ENCODE measurements around the gene KDM4D. TPM values are rescaled to one million over a fixed set of nuclear protein-coding genes. Genes with fewer than 3 reads are reported as not detected.

The KDM4D gene
- polyA plus RNA-seq, 1 experiment: 1.1 TPM

DNA sequence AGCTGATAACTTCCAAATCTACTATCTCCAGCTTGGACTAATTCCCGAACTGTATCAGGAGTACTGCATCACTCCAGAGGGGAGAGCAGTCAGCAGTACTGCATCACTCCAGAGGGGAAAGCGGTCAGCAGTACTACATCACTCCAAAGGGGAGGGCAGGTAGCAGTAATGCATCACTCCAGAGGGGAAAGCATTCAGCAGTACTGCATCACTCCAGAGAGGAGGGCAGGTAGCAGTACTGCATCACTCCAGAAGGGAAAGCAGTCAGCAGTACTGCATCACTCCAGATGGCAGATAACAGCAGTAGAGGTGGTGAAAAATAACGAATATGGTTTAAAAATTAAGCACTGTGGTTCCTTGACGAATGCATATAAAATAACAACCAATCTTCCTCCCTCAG, 8.6 kb upstream of the KDM4D start:
- peaks cover 17% of the 10 kb centered on the region for H3K36me3 ChIP-seq (ENCODE audit: control insufficient read depth, insufficient read depth, low read length)
- H3K4me3 ChIP-seq (ENCODE audit: low read depth, low read length): no peak overlapping the region
- ChIA-PET POLR2A (no interaction called here), CTCF (interaction anchor here (1.0 kb wide), 1 partner anchor 55 kb away, joined by 3 read pairs; no protein-coding TSS in a partner anchor)
- no peaks in the 10 kb centered on the region for H3K27me3 ChIP-seq (ENCODE audit: control insufficient read depth, insufficient read depth, low read length)
- DNase-seq (ENCODE audit: low read depth): no peak
- TF ChIP-seq, protein P1, sequence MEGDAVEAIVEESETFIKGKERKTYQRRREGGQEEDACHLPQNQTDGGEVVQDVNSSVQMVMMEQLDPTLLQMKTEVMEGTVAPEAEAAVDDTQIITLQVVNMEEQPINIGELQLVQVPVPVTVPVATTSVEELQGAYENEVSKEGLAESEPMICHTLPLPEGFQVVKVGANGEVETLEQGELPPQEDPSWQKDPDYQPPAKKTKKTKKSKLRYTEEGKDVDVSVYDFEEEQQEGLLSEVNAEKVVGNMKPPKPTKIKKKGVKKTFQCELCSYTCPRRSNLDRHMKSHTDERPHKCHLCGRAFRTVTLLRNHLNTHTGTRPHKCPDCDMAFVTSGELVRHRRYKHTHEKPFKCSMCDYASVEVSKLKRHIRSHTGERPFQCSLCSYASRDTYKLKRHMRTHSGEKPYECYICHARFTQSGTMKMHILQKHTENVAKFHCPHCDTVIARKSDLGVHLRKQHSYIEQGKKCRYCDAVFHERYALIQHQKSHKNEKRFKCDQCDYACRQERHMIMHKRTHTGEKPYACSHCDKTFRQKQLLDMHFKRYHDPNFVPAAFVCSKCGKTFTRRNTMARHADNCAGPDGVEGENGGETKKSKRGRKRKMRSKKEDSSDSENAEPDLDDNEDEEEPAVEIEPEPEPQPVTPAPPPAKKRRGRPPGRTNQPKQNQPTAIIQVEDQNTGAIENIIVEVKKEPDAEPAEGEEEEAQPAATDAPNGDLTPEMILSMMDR (IDR thresholded peaks at IDR 0.05; ENCODE audit: insufficient read depth, low read depth, low read length): no peak

DNA sequence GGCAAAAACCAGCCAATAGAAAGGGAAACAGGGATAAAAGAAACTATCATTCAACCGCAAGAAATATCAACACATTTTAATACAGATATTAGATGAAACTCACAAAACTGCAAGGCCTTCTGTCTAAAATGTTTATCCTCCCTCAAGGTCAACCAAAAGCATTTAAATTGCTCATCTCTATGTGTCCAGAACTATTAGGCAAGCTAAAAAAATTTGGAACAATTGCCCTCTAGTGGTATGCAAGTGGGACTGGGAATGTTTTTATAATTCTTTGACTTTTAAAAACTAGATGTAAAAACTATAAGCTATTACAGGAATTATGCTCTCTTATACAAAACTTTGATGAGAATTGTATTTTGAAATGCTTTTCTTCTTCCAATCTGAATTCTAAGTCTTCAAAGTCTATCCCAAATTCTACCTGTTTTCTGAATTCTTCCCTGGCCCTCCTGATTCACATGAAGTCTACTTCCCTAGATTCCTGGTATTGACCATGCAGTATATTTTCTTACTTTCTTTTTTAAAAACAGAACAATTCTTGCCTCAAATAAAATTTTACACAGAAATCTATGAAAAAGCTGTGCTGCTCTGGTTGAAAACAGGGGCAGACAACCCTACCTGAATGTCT, 5.1 kb upstream of the KDM4D start:
- POLR2A ChIA-PET: interaction anchor here (0.6 kb wide), 1 partner anchor 312 kb away, joined by 3 read pairs; no protein-coding TSS in a partner anchor
- TF ChIP-seq, protein P1 (IDR thresholded peaks at IDR 0.05; ENCODE audit: insufficient read depth, low read depth, low read length): peak; percentile 68

DNA sequence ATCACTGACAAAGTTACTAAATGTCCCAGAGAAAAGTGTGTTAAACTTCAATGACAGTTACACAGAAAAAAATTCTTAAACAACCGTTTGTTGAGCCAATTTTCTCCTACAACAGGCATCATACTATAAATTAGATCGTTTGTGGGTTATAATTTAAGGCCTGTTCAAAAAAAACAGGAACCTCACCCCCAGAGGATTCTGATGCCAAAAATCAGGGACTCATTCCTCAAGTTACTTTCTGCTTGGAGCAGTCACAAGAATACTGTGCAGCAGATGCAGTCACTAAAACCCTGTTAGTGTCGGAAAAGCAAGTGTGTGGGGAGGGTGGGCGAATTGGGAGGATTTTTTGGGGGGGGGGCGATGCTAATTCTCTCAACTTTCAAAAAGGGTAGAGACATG, 810 bp upstream of the KDM4D start:
- Histone ChIP-seq H3K4me3 (ENCODE audit: low read depth, low read length) (peak overlapping the region; percentile 100), H3K36me3 (ENCODE audit: control insufficient read depth, insufficient read depth, low read length) (peaks cover 4% of the 10 kb centered on the region; the same call in 1 of the 2 replicates), H3K27me3 (ENCODE audit: control insufficient read depth, insufficient read depth, low read length) (no peaks in the 10 kb centered on the region)
- no peak for DNase-seq (ENCODE audit: low read depth)
- TF ChIP-seq, protein P1 (IDR thresholded peaks at IDR 0.05; ENCODE audit: insufficient read depth, low read depth, low read length): no peak
- ChIA-PET POLR2A (no interaction called here), CTCF (interaction anchor here (1.4 to 1.9 kb wide), 3 partner anchors 75 to 350 kb away, joined by 3 to 12 read pairs (median 6); no protein-coding TSS in a partner anchor)

More for the DNA sequence above, 5.1 kb upstream of the KDM4D start:
- DNase-seq (ENCODE audit: low read depth): no peak
- CTCF ChIA-PET: interaction anchor here (1.0 to 3.4 kb wide), 11 partner anchors 9 to 345 kb away, joined by 3 to 32 read pairs (median 4); no protein-coding TSS in a partner anchor
- Histone ChIP-seq H3K36me3 (ENCODE audit: control insufficient read depth, insufficient read depth, low read length) (peaks cover 15% of the 10 kb centered on the region), H3K27me3 (ENCODE audit: control insufficient read depth, insufficient read depth, low read length) (no peaks in the 10 kb centered on the region), H3K4me3 (ENCODE audit: low read depth, low read length) (no peak overlapping the region)

DNA sequence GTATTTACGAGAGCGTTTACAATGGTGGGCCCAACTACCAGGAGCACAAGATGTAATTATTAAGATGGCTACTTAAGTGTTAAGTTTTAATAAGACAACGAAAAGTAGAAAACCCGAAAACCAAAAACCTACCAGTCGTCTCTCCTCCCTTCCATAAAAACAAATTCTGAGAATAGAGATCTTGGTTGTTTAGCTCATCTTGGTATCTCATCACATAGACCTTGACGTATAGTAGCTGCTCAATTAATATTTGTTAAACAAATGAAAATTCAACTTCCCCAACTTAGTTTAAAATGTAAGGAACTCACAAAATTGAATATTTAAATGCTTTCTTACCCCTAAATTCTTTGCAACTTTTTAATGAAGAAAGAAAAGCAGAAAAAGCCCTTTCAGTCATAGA, 669 bp downstream of the KDM4D start:
- Histone ChIP-seq H3K27me3 (ENCODE audit: control insufficient read depth, insufficient read depth, low read length) (no peaks in the 10 kb centered on the region), H3K4me3 (ENCODE audit: low read depth, low read length) (peak overlapping the region; percentile 100), H3K36me3 (ENCODE audit: control insufficient read depth, insufficient read depth, low read length) (peaks cover 2% of the 10 kb centered on the region; the same call in 1 of the 2 replicates)
- DNase-seq (ENCODE audit: low read depth): no peak
- ChIA-PET POLR2A (no interaction called here), CTCF (interaction anchor here (0.6 to 1.9 kb wide), 3 partner anchors 77 to 351 kb away, joined by 3 to 12 read pairs (median 6); no protein-coding TSS in a partner anchor)
- TF ChIP-seq, protein P1 (IDR thresholded peaks at IDR 0.05; ENCODE audit: insufficient read depth, low read depth, low read length): no peak

DNA sequence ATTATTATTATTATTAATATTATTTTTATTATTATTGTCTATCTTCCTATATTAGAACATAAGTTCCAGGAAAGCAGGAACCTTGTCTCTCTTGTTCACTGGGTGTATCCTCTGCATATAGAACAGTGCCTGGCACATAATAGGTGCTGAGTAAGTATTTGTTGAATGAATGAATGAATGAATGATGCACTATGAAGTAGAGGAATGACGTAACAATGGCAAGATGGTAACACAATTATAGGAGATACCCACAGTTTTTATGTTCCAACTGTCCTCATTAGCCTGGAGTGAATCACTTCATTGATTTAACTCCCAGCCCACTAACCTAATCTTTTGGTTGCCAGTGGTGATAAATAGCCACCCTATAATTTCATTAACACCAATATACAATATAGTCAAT, 2.1 kb downstream of the KDM4D start:
- H3K36me3 ChIP-seq (ENCODE audit: control insufficient read depth, insufficient read depth, low read length): no peaks in the 10 kb centered on the region
- TF ChIP-seq, protein P1 (IDR thresholded peaks at IDR 0.05; ENCODE audit: insufficient read depth, low read depth, low read length): no peak
- ChIA-PET CTCF (interaction anchor here (0.9 to 1.0 kb wide), 2 partner anchors 40 to 459 kb away, joined by 3 to 4 read pairs; no protein-coding TSS in a partner anchor), POLR2A (no interaction called here)
- no peak for DNase-seq (ENCODE audit: low read depth)
- H3K4me3 ChIP-seq (ENCODE audit: low read depth, low read length): no peak overlapping the region
- no peaks in the 10 kb centered on the region for H3K27me3 ChIP-seq (ENCODE audit: control insufficient read depth, insufficient read depth, low read length)
